Keratinocyte (primary cell): ENCODE data around the gene TRAK2. TPM values are rescaled to one million over a fixed set of nuclear protein-coding genes. Genes with fewer than 3 reads are reported as not detected.
"Not testable (repeated sequence)": the region's sequence is repeated elsewhere in the genome, so short reads cannot be mapped to it uniquely, and the experiment has no call there.

ENCODE experiments used
- DNase-seq: peaks from one replicate; pipeline ENCODE4 v3.0.0-alpha.2; 2011; ENCODE audit warnings: low read depth, missing footprints, low spot score
- FAIRE-seq: peaks from 2 replicates; lab custom pipeline; 2011; peaks lifted over from hg19 to GRCh38; lab: Jason Lieb, UNC
- H2AFZ ChIP-seq: 2 replicates; pipeline ENCODE4 v1.6.0; 2012; ENCODE audit warnings: low read length, control low read depth, inconsistent platforms; ENCODE audit not compliant: control insufficient read depth
- H3K27ac ChIP-seq: 2 replicates; pipeline ENCODE4 v1.5.1; 2011; ENCODE audit warnings: low read length; ENCODE audit not compliant: control insufficient read depth, insufficient read depth
- H3K27me3 ChIP-seq: 3 replicates; pipeline ENCODE4 v1.6.0; 2011; ENCODE audit warnings: low read length; ENCODE audit not compliant: control insufficient read depth, insufficient read depth; ENCODE audit errors: extremely low read depth
- H3K36me3 ChIP-seq, 2 experiments: 2 replicates in 1 of 2; 3 replicates in 1 of 2; pipeline ENCODE4 v1.5.1; 2011; ENCODE audit warnings: low read length in 2 of 2, mild to moderate bottlenecking in 1 of 2; ENCODE audit not compliant: control insufficient read depth in 2 of 2, insufficient read depth in 2 of 2; ENCODE audit errors: extremely low read depth in 1 of 2
- H3K4me1 ChIP-seq: 3 replicates; pipeline ENCODE4 v1.5.1; 2011; ENCODE audit warnings: low read length; ENCODE audit not compliant: control insufficient read depth, insufficient read depth; ENCODE audit errors: extremely low read depth
- H3K4me2 ChIP-seq: 3 replicates; pipeline ENCODE4 v1.6.0; 2011; ENCODE audit warnings: low read depth, low read length; ENCODE audit not compliant: control insufficient read depth, insufficient read depth; ENCODE audit errors: extremely low read depth
- H3K4me3 ChIP-seq, 3 experiments: fragments of 200-600 bp in 1 of 3; sonication (generic) in 1 of 3; 2 replicates in 2 of 3; 3 replicates in 1 of 3; pipeline ENCODE4 v1.5.1; 2011 to 2016; ENCODE audit warnings: low read length in 3 of 3, mild to moderate bottlenecking in 3 of 3, control low read depth in 2 of 3, inconsistent platforms in 1 of 3, low read depth in 1 of 3, mixed read lengths in 1 of 3, mixed run types in 1 of 3, moderate library complexity in 1 of 3; ENCODE audit not compliant: control insufficient read depth in 2 of 3, insufficient read depth in 2 of 3; ENCODE audit errors: extremely low read depth in 1 of 3
- H3K79me2 ChIP-seq: 2 replicates; pipeline ENCODE4 v1.6.0; 2012; ENCODE audit warnings: low read length; ENCODE audit not compliant: control insufficient read depth, insufficient read depth
- H3K9ac ChIP-seq: 3 replicates; pipeline ENCODE4 v1.6.0; 2011; ENCODE audit warnings: low read length; ENCODE audit not compliant: control insufficient read depth, insufficient read depth; ENCODE audit errors: extremely low read depth
- H3K9me1 ChIP-seq: 3 replicates; pipeline ENCODE4 v1.6.0; 2011; ENCODE audit warnings: low read length; ENCODE audit not compliant: control insufficient read depth, insufficient read depth; ENCODE audit errors: extremely low read depth
- H3K9me3 ChIP-seq: 2 replicates; pipeline ENCODE4 v1.5.1; 2012; ENCODE audit warnings: low read depth, low read length; ENCODE audit not compliant: control insufficient read depth
- H4K20me1 ChIP-seq: 3 replicates; pipeline ENCODE4 v1.6.0; 2011; ENCODE audit warnings: low read length; ENCODE audit not compliant: control insufficient read depth, insufficient read depth; ENCODE audit errors: extremely low read depth
- EZH2 ChIP-seq: IDR thresholded peaks from one replicate; pipeline ENCODE4 v1.6.1; 2012; ENCODE audit warnings: inconsistent platforms, mild to moderate bottlenecking, low read length, moderate library complexity
- dilution Hi-C: fragments of 300-500 bp; cut with MboI; formaldehyde crosslinking; loops from one replicate; pipeline ENCODE4 v1.7.0; 2020; ENCODE audit warnings: low sequenced_read_pairs; ENCODE audit not compliant: extremely low pct_ligation_motif_present
- polyA plus RNA-seq, 5 experiments: library from polyadenylated mRNA; depleted of rRNA in 3 of 5; stranded (reverse) in 3 of 5; stranded (forward) in 1 of 5; unstranded in 1 of 5; fragments of >200 nt; gene quantifications; 1 replicate in 1 of 5; 2 replicates in 3 of 5; 3 replicates in 1 of 5; pipeline versions ENCODE4 v1.2.1 to v1.2.3, GENCODE V29; 2011 to 2012; ENCODE audit warnings: missing spikeins in 2 of 5, low read depth in 1 of 5, low replicate concordance in 1 of 5
- TF ChIP-seq, protein P1 (sequence below), 3 experiments: IDR thresholded peaks in 1 of 3; conservative IDR thresholded peaks in 1 of 3; optimal IDR thresholded peaks in 1 of 3; 2 replicates in 2 of 3; 3 replicates in 1 of 3; pipeline versions ENCODE3 to v1.5.1; 2011; ENCODE audit warnings: low read length in 3 of 3, mild to moderate bottlenecking in 3 of 3, moderate library complexity in 2 of 3, control low read depth in 1 of 3, inconsistent platforms in 1 of 3; ENCODE audit not compliant: insufficient read depth in 2 of 3; ENCODE audit errors: extremely low read depth in 1 of 3

Gene TRAK2
- polyA plus RNA-seq, 1 donor (not counting 4 experiments of a cell fraction or from before 2014, with no cell fraction given) = 12.9 TPM

DNA sequence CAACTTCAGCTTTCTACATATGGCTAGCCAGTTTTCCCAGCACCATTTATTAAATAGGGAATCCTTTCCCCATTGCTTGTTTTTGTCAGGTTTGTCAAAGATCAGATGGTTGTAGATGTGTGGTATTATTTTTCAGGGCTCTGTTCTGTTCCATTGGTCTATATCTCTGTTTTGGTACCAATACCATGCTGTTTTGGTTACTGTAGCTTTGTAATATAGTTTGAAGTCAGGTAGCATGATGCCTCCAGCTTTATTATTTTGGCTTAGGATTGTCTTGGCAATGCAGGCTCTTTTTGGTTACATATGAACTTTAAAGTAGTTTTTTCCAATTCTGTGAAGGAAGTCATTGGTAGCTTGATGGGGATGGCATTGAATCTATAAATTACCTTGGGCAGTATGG, 22.9 kb downstream of the TRAK2 start:
- H3K4me3 ChIP-seq, FAIRE-seq, H4K20me1 ChIP-seq, DNase-seq, H3K9ac ChIP-seq, H3K36me3 ChIP-seq, H3K27ac ChIP-seq, H3K27me3 ChIP-seq, H2AFZ ChIP-seq, H3K9me1 ChIP-seq, H3K9me3 ChIP-seq, dilution Hi-C loops, H3K4me2 ChIP-seq: not testable (repeated sequence)
- Histone ChIP-seq H3K4me1 (peaks cover 19% of the 10 kb centered on the region), H3K79me2 (peaks cover 16% of the 10 kb centered on the region)

DNA sequence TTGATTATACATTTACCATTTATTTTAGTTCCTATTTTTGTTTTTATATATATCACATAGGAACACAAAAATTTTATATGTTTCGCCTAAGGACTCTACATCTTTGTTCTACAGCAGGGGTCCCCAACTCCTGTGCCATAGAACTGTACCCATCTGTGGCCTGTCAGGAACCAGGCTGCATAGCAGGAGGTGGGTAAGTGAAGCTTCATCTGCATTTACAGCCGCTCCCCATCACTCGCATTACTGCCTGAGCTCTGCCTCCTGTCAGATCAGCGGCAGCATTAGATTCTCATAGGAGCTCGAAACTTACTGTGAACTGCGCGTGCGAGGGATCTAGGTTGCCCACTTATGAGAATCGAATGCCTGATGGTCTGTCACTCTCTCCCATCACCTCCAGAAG, 25.3 kb downstream of the TRAK2 start:
- dilution Hi-C loops = no loop called here
- DNase-seq = no peak
- H2AFZ ChIP-seq = no peak overlapping the region

More for the DNA sequence above, 25.3 kb downstream of the TRAK2 start:
- FAIRE-seq = no peak
- Histone ChIP-seq H3K4me2 (no peak overlapping the region), H3K4me1 (peaks cover 2% of the 10 kb centered on the region), H3K27me3 (no peaks in the 10 kb centered on the region), H3K9me1 (no peaks in the 10 kb centered on the region), H3K79me2 (peaks cover 5% of the 10 kb centered on the region), H3K36me3 (peaks cover 0 to 3% of the 10 kb centered on the region in 2 experiments), H3K4me3 (no peak overlapping the region), H4K20me1 (no peaks in the 10 kb centered on the region), H3K27ac (no peak overlapping the region), H3K9ac (no peak overlapping the region), H3K9me3 (no peaks in the 10 kb centered on the region)
- TF ChIP-seq EZH2 = no peak
- TF ChIP-seq, protein P1, sequence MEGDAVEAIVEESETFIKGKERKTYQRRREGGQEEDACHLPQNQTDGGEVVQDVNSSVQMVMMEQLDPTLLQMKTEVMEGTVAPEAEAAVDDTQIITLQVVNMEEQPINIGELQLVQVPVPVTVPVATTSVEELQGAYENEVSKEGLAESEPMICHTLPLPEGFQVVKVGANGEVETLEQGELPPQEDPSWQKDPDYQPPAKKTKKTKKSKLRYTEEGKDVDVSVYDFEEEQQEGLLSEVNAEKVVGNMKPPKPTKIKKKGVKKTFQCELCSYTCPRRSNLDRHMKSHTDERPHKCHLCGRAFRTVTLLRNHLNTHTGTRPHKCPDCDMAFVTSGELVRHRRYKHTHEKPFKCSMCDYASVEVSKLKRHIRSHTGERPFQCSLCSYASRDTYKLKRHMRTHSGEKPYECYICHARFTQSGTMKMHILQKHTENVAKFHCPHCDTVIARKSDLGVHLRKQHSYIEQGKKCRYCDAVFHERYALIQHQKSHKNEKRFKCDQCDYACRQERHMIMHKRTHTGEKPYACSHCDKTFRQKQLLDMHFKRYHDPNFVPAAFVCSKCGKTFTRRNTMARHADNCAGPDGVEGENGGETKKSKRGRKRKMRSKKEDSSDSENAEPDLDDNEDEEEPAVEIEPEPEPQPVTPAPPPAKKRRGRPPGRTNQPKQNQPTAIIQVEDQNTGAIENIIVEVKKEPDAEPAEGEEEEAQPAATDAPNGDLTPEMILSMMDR (optimal IDR thresholded peaks at IDR 0.05 in 1 of 3, IDR thresholded peaks at IDR 0.05 in 1 of 3, conservative IDR thresholded peaks at IDR 0.05 in 1 of 3; ENCODE audit: extremely low read depth in 1 of 3, insufficient read depth in 2 of 3, low read length in 3 of 3) = no peak
